Neuronal stem cell (in vitro differentiated cells): ENCODE measurements around the gene ZNF775.
A peak's percentile ranks its signal among the peaks of the same experiment; 100 is the strongest.

Source experiments
- DNase-seq: peaks from one replicate; pipeline ENCODE4 v3.0.0-alpha.2; 2013; ENCODE audit warnings: low spot score
- H2AFZ ChIP-seq: one replicate; pipeline ENCODE4 v1.6.1; 2013; ENCODE audit warnings: mild to moderate bottlenecking, low read length, inconsistent platforms
- H2AK5ac ChIP-seq: 2 replicates; pipeline ENCODE4 v1.6.1; 2013; ENCODE audit warnings: low read depth, mild to moderate bottlenecking, inconsistent platforms, low read length, moderate library complexity, mixed read lengths
- H2BK120ac ChIP-seq: 2 replicates; pipeline ENCODE4 v1.6.1; 2013; ENCODE audit warnings: low read depth, mild to moderate bottlenecking, inconsistent platforms, low read length, moderate library complexity, mixed read lengths
- H2BK12ac ChIP-seq: one replicate; pipeline ENCODE4 v1.6.1; 2013; ENCODE audit warnings: low read length, inconsistent platforms
- H2BK15ac ChIP-seq: 2 replicates; pipeline ENCODE4 v1.6.1; 2013; ENCODE audit warnings: mild to moderate bottlenecking, low read length, inconsistent platforms, mixed read lengths
- H2BK5ac ChIP-seq: one replicate; pipeline ENCODE4 v1.6.1; 2013; ENCODE audit warnings: inconsistent platforms, mild to moderate bottlenecking, low read length, moderate library complexity
- H3K14ac ChIP-seq: one replicate; pipeline ENCODE4 v1.6.1; 2013; ENCODE audit warnings: low read length, inconsistent platforms
- H3K18ac ChIP-seq: 2 replicates; pipeline ENCODE4 v1.6.1; 2013; ENCODE audit warnings: low read length, inconsistent platforms
- H3K23ac ChIP-seq: 2 replicates; pipeline ENCODE4 v1.6.1; 2013; ENCODE audit warnings: low read depth, mild to moderate bottlenecking, mixed read lengths, low read length, inconsistent platforms; ENCODE audit not compliant: poor library complexity
- H3K27ac ChIP-seq: replicated peaks from 3 replicates; pipeline ENCODE4 v1.5.1; 2013; ENCODE audit warnings: low read length, inconsistent platforms
- H3K27me3 ChIP-seq, 3 experiments: 2 replicates each; pipeline ENCODE4 v1.6.1; 2013; ENCODE audit warnings: low read length in 3 of 3, mild to moderate bottlenecking in 2 of 3, inconsistent platforms in 1 of 3, low read depth in 1 of 3, mixed read lengths in 1 of 3, moderate library complexity in 1 of 3; ENCODE audit not compliant: control insufficient read depth in 3 of 3, insufficient read depth in 3 of 3
- H3K36me3 ChIP-seq, 2 donors: replicated peaks in 1 of 2; 2 replicates each; pipeline ENCODE4 v1.6.1; 2013; ENCODE audit warnings: low read length in 2 of 2; ENCODE audit not compliant: control insufficient read depth in 2 of 2, insufficient read depth in 2 of 2
- H3K4ac ChIP-seq: 2 replicates; pipeline ENCODE4 v1.6.1; 2013; ENCODE audit warnings: inconsistent platforms, mild to moderate bottlenecking, low read length, moderate library complexity
- H3K4me1 ChIP-seq, 2 donors: 1 replicate in 1 of 2; 2 replicates in 1 of 2; pipeline ENCODE4 v1.6.1; 2013; ENCODE audit warnings: low read length in 2 of 2, low read depth in 1 of 2; ENCODE audit not compliant: control insufficient read depth in 2 of 2, insufficient read depth in 1 of 2
- H3K4me2 ChIP-seq: one replicate; pipeline ENCODE4 v1.6.1; 2013; ENCODE audit warnings: mild to moderate bottlenecking, low read length, inconsistent platforms; ENCODE audit not compliant: insufficient read depth, poor library complexity, severe bottlenecking
- H3K4me3 ChIP-seq, 2 donors: 2 replicates each; pipeline ENCODE4 v1.5.1; 2013; ENCODE audit warnings: low read length in 2 of 2, mild to moderate bottlenecking in 2 of 2, inconsistent platforms in 1 of 2, moderate library complexity in 1 of 2
- H3K79me1 ChIP-seq: one replicate; pipeline ENCODE4 v1.6.1; 2013; ENCODE audit warnings: low read depth, mild to moderate bottlenecking, inconsistent platforms, low read length, moderate library complexity
- H3K9ac ChIP-seq: one replicate; pipeline ENCODE4 v1.6.1; 2013; ENCODE audit warnings: mild to moderate bottlenecking, low read depth, low read length, inconsistent platforms; ENCODE audit not compliant: poor library complexity
- H3K9me3 ChIP-seq, 2 donors: replicated peaks in 1 of 2; 2 replicates each; pipeline versions ENCODE3 to v1.6.1; 2013; ENCODE audit warnings: low read length in 2 of 2, mild to moderate bottlenecking in 2 of 2, inconsistent platforms in 1 of 2, low read depth in 1 of 2, mixed read lengths in 1 of 2, moderate library complexity in 1 of 2; ENCODE audit not compliant: control insufficient read depth in 2 of 2, insufficient read depth in 1 of 2
- H4K8ac ChIP-seq: one replicate; pipeline ENCODE4 v1.6.1; 2013; ENCODE audit warnings: low read depth, mild to moderate bottlenecking, inconsistent platforms, low read length, moderate library complexity
- H4K91ac ChIP-seq: one replicate; pipeline ENCODE4 v1.6.1; 2013; ENCODE audit warnings: low read length, low read depth, mild to moderate bottlenecking, inconsistent platforms; ENCODE audit not compliant: poor library complexity
- WGBS, 2 donors: extraction: QIAGEN DNeasy Blood & Tissue Kit; methylation state at CpG; one replicate each; pipeline ENCODE4 v1.1.7; 2013; ENCODE audit warnings: missing lambda C conversion rate in 2 of 2, mixed read lengths in 1 of 2; ENCODE audit not compliant: insufficient read length in 2 of 2, insufficient replicate concordance in 1 of 2; ENCODE audit errors: extremely low coverage in 2 of 2; 5-methylcytosine and 5-hydroxymethylcytosine counted together

ZNF775 gene

DNA sequence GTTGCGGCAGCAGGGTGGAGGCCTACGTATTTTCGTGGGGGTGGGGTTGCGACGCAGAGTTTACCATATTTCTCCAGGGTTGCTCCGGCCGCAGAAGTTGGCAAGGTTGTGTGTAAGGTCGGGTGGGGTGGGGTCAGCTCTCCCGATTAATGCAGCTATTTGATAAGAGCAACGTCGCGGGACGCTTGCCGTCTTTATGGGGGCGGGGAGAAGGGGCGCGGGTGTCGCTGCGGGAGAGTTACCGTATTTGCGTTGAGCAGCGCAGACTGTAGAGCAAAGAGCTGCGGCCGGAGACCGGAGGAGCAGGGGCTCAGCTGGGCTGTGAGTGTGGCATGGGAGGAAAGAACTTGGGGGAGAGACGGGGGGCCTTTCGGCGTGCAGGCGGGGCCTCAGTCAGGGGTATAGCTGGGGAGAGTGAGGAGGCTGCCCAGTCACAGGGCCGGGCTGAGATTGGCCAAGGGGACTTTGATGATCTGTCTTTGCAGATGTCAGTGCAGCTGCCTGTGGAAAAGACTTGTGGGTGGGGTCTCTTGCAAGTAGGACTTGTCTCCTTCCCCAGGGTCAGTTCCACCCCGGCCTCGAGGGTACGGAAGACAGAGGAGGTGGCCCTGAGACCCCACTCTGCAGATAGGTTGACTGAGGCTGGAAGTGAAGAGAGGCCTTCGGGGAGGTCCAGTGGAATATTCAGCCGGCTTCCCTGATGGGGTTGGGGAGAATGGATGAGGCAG, 26.6 kb downstream of the ZNF775 start:
- peak overlapping the region; percentile 54 to 82 for H3K4me3 ChIP-seq
- H4K8ac ChIP-seq, result no peak overlapping the region
- H3K4ac ChIP-seq, result no peak overlapping the region
- H2BK15ac ChIP-seq, result peak overlapping the region; percentile 25
- H3K18ac ChIP-seq, result peak overlapping the region; percentile 89
- H3K4me1 ChIP-seq, result peaks cover 44 to 51% of the 10 kb centered on the region in 2 donors
- H3K36me3 ChIP-seq, result no peaks in the 10 kb centered on the region
- no peak overlapping the region for H2BK12ac ChIP-seq
- H4K91ac ChIP-seq, result no peak overlapping the region
- no peak overlapping the region for H2BK120ac ChIP-seq
- peak overlapping the region; percentile 66 for H3K23ac ChIP-seq
- H2AFZ ChIP-seq, result peak overlapping the region; percentile 95
- no CpG with 5 or more reads among the region's 35 CpGs for WGBS, 2 donors
- H3K4me2 ChIP-seq, result peak overlapping the region; percentile 86
- no peaks in the 10 kb centered on the region for H3K9me3 ChIP-seq
- H3K27me3 ChIP-seq, result no peaks in the 10 kb centered on the region
- peak overlapping the region; percentile 30 for H3K27ac ChIP-seq
- DNase-seq, result no peak
- no peak overlapping the region for H2AK5ac ChIP-seq
- H3K9ac ChIP-seq, result peak overlapping the region; percentile 46
- H3K14ac ChIP-seq, result no peak overlapping the region
- no peak overlapping the region for H2BK5ac ChIP-seq
- no peaks in the 10 kb centered on the region for H3K79me1 ChIP-seq

DNA sequence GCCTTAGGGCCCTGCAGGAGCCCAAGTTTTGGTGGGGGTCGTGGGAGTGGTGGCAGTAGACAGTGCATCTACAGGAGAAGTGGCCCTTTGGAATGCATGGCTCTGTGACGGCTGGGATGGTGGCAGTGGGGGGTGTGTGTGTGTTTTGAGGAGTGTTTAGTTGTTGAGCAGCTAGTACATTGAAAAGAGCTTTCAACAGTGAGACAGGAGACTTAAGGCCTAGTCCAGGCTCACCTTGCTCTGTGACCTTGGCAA, 27.1 kb downstream of the ZNF775 start:
- Histone ChIP-seq H2BK12ac (no peak overlapping the region), H2AFZ (peak overlapping the region; percentile 95), H3K36me3 (no peaks in the 10 kb centered on the region), H3K79me1 (no peaks in the 10 kb centered on the region), H3K4me2 (no peak overlapping the region), H2BK15ac (no peak overlapping the region), H3K4me1 (peaks cover 41 to 51% of the 10 kb centered on the region in 2 donors), H3K14ac (no peak overlapping the region), H3K9ac (no peak overlapping the region), H3K27ac (no peak overlapping the region), H2AK5ac (no peak overlapping the region), H3K18ac (peak overlapping the region; percentile 76), H3K4me3 (peak overlapping the region in 1 of 2 donors; percentile 54), H3K9me3 (no peaks in the 10 kb centered on the region), H2BK5ac (no peak overlapping the region), H4K8ac (no peak overlapping the region), H3K23ac (no peak overlapping the region), H2BK120ac (no peak overlapping the region), H4K91ac (no peak overlapping the region), H3K27me3 (no peaks in the 10 kb centered on the region), H3K4ac (no peak overlapping the region)
- WGBS, 2 donors, result no CpG with 5 or more reads among the region's 2 CpGs
- DNase-seq, result no peak

DNA sequence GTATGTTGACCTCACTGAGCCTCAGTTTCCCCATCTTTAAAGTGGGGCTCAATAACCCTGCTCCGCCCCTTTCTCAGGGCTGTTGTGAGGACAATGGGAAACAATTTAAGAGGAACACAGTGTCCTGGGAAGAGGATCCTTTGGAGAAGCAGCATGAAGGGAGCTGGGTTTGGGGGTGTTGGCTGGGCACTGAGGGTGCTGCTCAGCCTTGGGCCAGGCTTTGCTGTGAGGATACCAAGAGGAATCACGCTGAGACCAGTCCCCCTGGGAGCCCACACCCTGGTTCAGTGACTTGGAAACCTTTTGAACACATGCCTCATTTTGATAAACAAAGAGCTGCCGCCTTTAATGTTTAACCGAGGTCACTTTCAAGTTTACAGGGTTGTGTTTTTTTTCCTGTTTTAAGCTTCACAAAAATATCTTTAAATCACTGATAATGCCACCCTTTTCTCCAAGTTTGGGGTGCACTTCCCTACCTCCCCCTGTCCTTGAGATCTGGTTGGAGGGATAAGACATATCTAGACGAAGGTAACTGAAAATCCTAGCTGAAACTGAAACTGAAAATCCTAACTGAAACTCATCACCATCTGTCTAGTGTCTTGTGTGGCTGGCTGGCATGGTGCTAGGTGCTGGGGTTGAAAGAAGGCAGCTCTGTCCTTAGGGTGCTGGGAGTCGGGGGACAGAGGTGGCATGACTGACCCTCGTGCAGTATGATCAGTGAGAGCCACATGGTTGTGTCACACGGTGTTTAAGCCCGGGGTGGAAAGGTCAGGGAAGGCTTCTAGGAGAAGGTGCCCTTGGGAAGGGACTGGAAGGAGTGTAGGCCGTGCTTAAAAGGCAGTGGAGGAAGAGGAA, 27.7 kb downstream of the ZNF775 start:
- H3K18ac ChIP-seq, result no peak overlapping the region
- no peak for DNase-seq
- H3K4me2 ChIP-seq, result no peak overlapping the region
- H3K79me1 ChIP-seq, result no peaks in the 10 kb centered on the region
- H3K9me3 ChIP-seq, result no peaks in the 10 kb centered on the region
- H2BK15ac ChIP-seq, result no peak overlapping the region
- H3K14ac ChIP-seq, result no peak overlapping the region
- no peak overlapping the region for H3K4me3 ChIP-seq
- H4K91ac ChIP-seq, result no peak overlapping the region
- H3K9ac ChIP-seq, result no peak overlapping the region
- no peak overlapping the region for H4K8ac ChIP-seq
- no CpG with 5 or more reads among the region's 10 CpGs for WGBS, 2 donors
- H3K4ac ChIP-seq, result no peak overlapping the region
- H3K36me3 ChIP-seq, result no peaks in the 10 kb centered on the region
- no peaks in the 10 kb centered on the region for H3K27me3 ChIP-seq
- H2BK12ac ChIP-seq, result no peak overlapping the region
- no peak overlapping the region for H2BK5ac ChIP-seq
- peaks cover 36 to 48% of the 10 kb centered on the region in 2 donors for H3K4me1 ChIP-seq
- H2AFZ ChIP-seq, result no peak overlapping the region
- H2AK5ac ChIP-seq, result peak overlapping the region; percentile 15
- H3K23ac ChIP-seq, result no peak overlapping the region
- no peak overlapping the region for H2BK120ac ChIP-seq
- no peak overlapping the region for H3K27ac ChIP-seq

- no peak overlapping the region for H3K18ac ChIP-seq
- no peak overlapping the region for H2BK5ac ChIP-seq
- H3K4me1 ChIP-seq, result peaks cover 27 to 38% of the 10 kb centered on the region in 2 donors
- no peak overlapping the region for H2BK12ac ChIP-seq
- H2AK5ac ChIP-seq, result no peak overlapping the region
- H2BK120ac ChIP-seq, result no peak overlapping the region
- H3K36me3 ChIP-seq, result no peaks in the 10 kb centered on the region
- WGBS, 2 donors, result no CpG with 5 or more reads among the region's 91 CpGs
- no peak overlapping the region for H4K91ac ChIP-seq
- H3K9me3 ChIP-seq, result no peaks in the 10 kb centered on the region
- H3K27me3 ChIP-seq, result no peaks in the 10 kb centered on the region
- no peak overlapping the region for H3K4me2 ChIP-seq
- H2BK15ac ChIP-seq, result no peak overlapping the region
- H3K79me1 ChIP-seq, result no peaks in the 10 kb centered on the region
- DNase-seq, result no peak
- no peak overlapping the region for H3K23ac ChIP-seq
- no peak overlapping the region for H3K14ac ChIP-seq
- H4K8ac ChIP-seq, result no peak overlapping the region
- H3K4ac ChIP-seq, result no peak overlapping the region
- no peak overlapping the region for H3K27ac ChIP-seq
- H3K9ac ChIP-seq, result no peak overlapping the region
- no peak overlapping the region for H3K4me3 ChIP-seq
- H2AFZ ChIP-seq, result no peak overlapping the region
Measured at GRCh38 chr7:150407588-150408392, 28.7 kb downstream of the ZNF775 start.
